H1 (cell line): ENCODE measurements around the gene TUBA3C. TPM values are rescaled to one million over a fixed set of nuclear protein-coding genes. Genes with fewer than 3 reads are reported as not detected.

Experiments
- CTCF ChIA-PET: fragments of 300-600 bp; sonication (Branson Sonifier 250); formaldehyde crosslinking; loops from one replicate; lab custom pipeline; 2021; ENCODE audit not compliant: partially characterized antibody; lab: Charles Lee
- POLR2A ChIA-PET: fragments of 300-600 bp; sonication (Branson Sonifier 250); formaldehyde crosslinking; loops from one replicate; lab custom pipeline; 2021; ENCODE audit warnings: inconsistent platforms; ENCODE audit not compliant: partially characterized antibody; lab: Charles Lee
- DNase-seq, 2 experiments: peaks; one replicate each; pipeline versions ENCODE4 v3.0.0 to v3.0.0-alpha.2; 2010 to 2022; ENCODE audit warnings: low spot score in 2 of 2, low read depth in 1 of 2, mixed read lengths in 1 of 2
- FAIRE-seq: peaks from 2 replicates; lab custom pipeline; 2011; peaks lifted over from hg19 to GRCh38; lab: Jason Lieb, UNC
- H2AFZ ChIP-seq: 2 replicates; pipeline ENCODE4 v1.8.1; 2012; ENCODE audit warnings: low read length, inconsistent platforms
- H2AK5ac ChIP-seq: 2 replicates; pipeline ENCODE4 v1.6.1; 2013; ENCODE audit warnings: low read depth, low read length
- H2BK120ac ChIP-seq: replicated peaks from 2 replicates; pipeline ENCODE3; 2013; ENCODE audit warnings: low read depth, low read length, inconsistent platforms
- H2BK12ac ChIP-seq: 2 replicates; pipeline ENCODE4 v1.6.1; 2013; ENCODE audit warnings: low read depth, low read length
- H2BK15ac ChIP-seq: 2 replicates; pipeline ENCODE4 v1.6.1; 2013; ENCODE audit warnings: low read length
- H2BK20ac ChIP-seq: 2 replicates; pipeline ENCODE4 v1.6.1; 2013; ENCODE audit warnings: low read length
- H2BK5ac ChIP-seq: 2 replicates; pipeline ENCODE4 v1.6.1; 2013; ENCODE audit warnings: low read depth, low read length
- H3K14ac ChIP-seq: 2 replicates; pipeline ENCODE4 v1.6.1; 2013; ENCODE audit warnings: inconsistent platforms; ENCODE audit not compliant: insufficient read length
- H3K18ac ChIP-seq: 2 replicates; pipeline ENCODE4 v1.6.1; 2013; ENCODE audit warnings: low read length; ENCODE audit errors: extremely low read depth
- H3K23ac ChIP-seq: 2 replicates; pipeline ENCODE4 v1.6.1; 2013; ENCODE audit warnings: inconsistent platforms; ENCODE audit not compliant: insufficient read length
- H3K23me2 ChIP-seq: 2 replicates; pipeline ENCODE4 v1.6.1; 2013; ENCODE audit warnings: low read depth, low read length
- H3K27ac ChIP-seq: 2 replicates; pipeline ENCODE4 v1.6.1; 2011; ENCODE audit warnings: low read depth, low read length, inconsistent platforms
- H3K27me3 ChIP-seq, 4 experiments: replicated peaks in 1 of 4; 1 replicate in 1 of 4; 2 replicates in 3 of 4; pipeline versions ENCODE4 v1.6.1 to v1.8.1; 2011 to 2013; ENCODE audit warnings: low read length in 3 of 4, mild to moderate bottlenecking in 3 of 4, inconsistent platforms in 2 of 4, mixed read lengths in 2 of 4, moderate library complexity in 1 of 4; ENCODE audit not compliant: control insufficient read depth in 3 of 4, insufficient read depth in 3 of 4; ENCODE audit errors: extremely low read depth in 1 of 4
- H3K36me3 ChIP-seq, 4 experiments: 2 replicates each; pipeline versions ENCODE4 v1.6.1 to v1.8.1; 2011 to 2013; ENCODE audit warnings: mild to moderate bottlenecking in 4 of 4, low read length in 3 of 4, moderate library complexity in 2 of 4, control low read depth in 1 of 4, inconsistent platforms in 1 of 4; ENCODE audit not compliant: insufficient read depth in 4 of 4, control insufficient read depth in 2 of 4
- H3K4ac ChIP-seq: replicated peaks from 2 replicates; pipeline ENCODE3; 2013; ENCODE audit warnings: low read length, low read depth, mixed read lengths, inconsistent platforms; ENCODE audit not compliant: insufficient read length
- H3K4me1 ChIP-seq, 4 experiments: replicated peaks in 1 of 4; 1 replicate in 1 of 4; 2 replicates in 3 of 4; pipeline versions ENCODE4 v1.6.1 to v1.8.1; 2011 to 2013; ENCODE audit warnings: low read length in 3 of 4, inconsistent platforms in 2 of 4, mixed read lengths in 1 of 4; ENCODE audit not compliant: insufficient read depth in 4 of 4, control insufficient read depth in 3 of 4
- H3K4me2 ChIP-seq, 2 experiments: 2 replicates each; pipeline versions ENCODE4 v1.6.1 to v1.8.1; 2011 to 2013; ENCODE audit warnings: low read depth in 2 of 2, low read length in 2 of 2, control low read depth in 1 of 2, inconsistent platforms in 1 of 2, mild to moderate bottlenecking in 1 of 2; ENCODE audit not compliant: insufficient read depth in 1 of 2
- H3K4me3 ChIP-seq, 4 experiments: fragments of 200-600, 300-600 bp in 1 of 4; sonication (generic), shearing (Covaris generic), sonication (Bioruptor Twin) in 1 of 4; 2 replicates each; pipeline versions ENCODE4 v1.5.1 to v1.8.1; 2011 to 2016; ENCODE audit warnings: low read length in 4 of 4, low read depth in 3 of 4, control low read depth in 2 of 4, inconsistent platforms in 2 of 4, mild to moderate bottlenecking in 2 of 4, mixed read lengths in 1 of 4, moderate library complexity in 1 of 4; ENCODE audit not compliant: insufficient read depth in 2 of 4; ENCODE audit errors: extremely low read depth in 1 of 4
- H3K56ac ChIP-seq: replicated peaks from 2 replicates; pipeline ENCODE3; 2013; ENCODE audit warnings: low read depth, mild to moderate bottlenecking, mixed read lengths, low read length, inconsistent platforms; ENCODE audit not compliant: insufficient read length
- H3K79me1 ChIP-seq: 2 replicates; pipeline ENCODE4 v1.6.1; 2013; ENCODE audit warnings: low read depth, low read length, control low read depth
- H3K79me2 ChIP-seq, 2 experiments: 2 replicates each; pipeline versions ENCODE4 v1.6.1 to v1.8.1; 2012 to 2013; ENCODE audit warnings: low read length in 2 of 2, mild to moderate bottlenecking in 2 of 2, inconsistent platforms in 1 of 2; ENCODE audit not compliant: insufficient read depth in 2 of 2, control insufficient read depth in 1 of 2
- H3K9ac ChIP-seq, 4 experiments: replicated peaks in 1 of 4; 1 replicate in 1 of 4; 2 replicates in 3 of 4; pipeline versions ENCODE4 v1.6.1 to v1.8.1; 2011 to 2013; ENCODE audit warnings: low read depth in 3 of 4, low read length in 3 of 4, control low read depth in 2 of 4, mild to moderate bottlenecking in 2 of 4, moderate library complexity in 2 of 4, inconsistent platforms in 1 of 4; ENCODE audit errors: extremely low read depth in 1 of 4
- H3K9me3 ChIP-seq, 2 experiments: 2 replicates each; pipeline versions ENCODE4 v1.6.1 to v1.8.1; 2012 to 2013; ENCODE audit warnings: mild to moderate bottlenecking in 2 of 2, moderate library complexity in 2 of 2, control low read depth in 1 of 2, inconsistent platforms in 1 of 2, low read depth in 1 of 2, low read length in 1 of 2, mixed read lengths in 1 of 2; ENCODE audit not compliant: insufficient read depth in 2 of 2
- H4K20me1 ChIP-seq, 2 experiments: replicated peaks in 1 of 2; 2 replicates each; pipeline versions ENCODE3 to v1.8.1; 2011 to 2013; ENCODE audit warnings: inconsistent platforms in 2 of 2, low read length in 2 of 2, mild to moderate bottlenecking in 1 of 2; ENCODE audit not compliant: insufficient read depth in 2 of 2, control insufficient read depth in 1 of 2
- H4K5ac ChIP-seq: 2 replicates; pipeline ENCODE4 v1.6.1; 2013; ENCODE audit warnings: low read length, low read depth, mixed read lengths, inconsistent platforms; ENCODE audit not compliant: insufficient read length
- H4K8ac ChIP-seq: 2 replicates; pipeline ENCODE4 v1.8.0; 2013; ENCODE audit warnings: mild to moderate bottlenecking, moderate library complexity, low read length, inconsistent platforms; ENCODE audit not compliant: insufficient read depth; ENCODE audit errors: extremely low read depth
- H4K91ac ChIP-seq: replicated peaks from 2 replicates; pipeline ENCODE3; 2013; ENCODE audit warnings: low read length, mixed read lengths, inconsistent platforms; ENCODE audit not compliant: insufficient read length
- BRCA1 ChIP-seq: IDR thresholded peaks from 2 replicates; pipeline ENCODE4 v1.6.1; 2012; ENCODE audit warnings: low read depth, low read length, improper control_type of control experiment
- CHD1 ChIP-seq: IDR thresholded peaks from 2 replicates; pipeline ENCODE4 v1.6.1; 2012; ENCODE audit warnings: low read depth, low read length, improper control_type of control experiment
- KDM1A ChIP-seq: fragments of 200-600, 300-600 bp; sonication (generic); IDR thresholded peaks from 2 replicates; pipeline ENCODE4 v1.7.1; 2016; ENCODE audit warnings: mild to moderate bottlenecking, low read length, borderline replicate concordance
- RAD21 ChIP-seq, 2 experiments: IDR thresholded peaks in 1 of 2; conservative IDR thresholded peaks in 1 of 2; 2 replicates each; pipeline ENCODE4 v1.6.1; 2011; ENCODE audit warnings: low read depth in 2 of 2, low read length in 2 of 2, improper control_type of control experiment in 1 of 2, inconsistent platforms in 1 of 2, mild to moderate bottlenecking in 1 of 2, moderate library complexity in 1 of 2
- RBBP5 ChIP-seq: IDR thresholded peaks from 2 replicates; pipeline ENCODE4 v1.7.1; 2012; ENCODE audit warnings: low read depth, mild to moderate bottlenecking, inconsistent platforms, low read length, moderate library complexity, borderline replicate concordance
- RXRA ChIP-seq: IDR thresholded peaks from 2 replicates; pipeline ENCODE4 v1.6.1; 2011; ENCODE audit warnings: low read depth, mild to moderate bottlenecking, low read length, moderate library complexity; ENCODE audit not compliant: insufficient read depth
- TCF12 ChIP-seq: IDR thresholded peaks from 2 replicates; pipeline ENCODE4 v1.6.1; 2011; ENCODE audit warnings: low read depth, mild to moderate bottlenecking, low read length
- WGBS, 2 experiments: shearing (Covaris generic) in 1 of 2; methylation state at CpG; one replicate each; pipeline versions ENCODE4 v1.1.6 to v1.1.7; 2013 to 2015; ENCODE audit warnings: low lambda C conversion rate in 2 of 2, mixed read lengths in 2 of 2, inconsistent platforms in 1 of 2, low coverage in 1 of 2, missing lambda C conversion rate in 1 of 2; ENCODE audit not compliant: insufficient replicate concordance in 2 of 2, insufficient coverage in 1 of 2, insufficient read length in 1 of 2; ENCODE audit errors: extremely low coverage in 1 of 2, missing lambda C conversion rate in 1 of 2; 5-methylcytosine and 5-hydroxymethylcytosine counted together
- polyA plus RNA-seq, 7 experiments: library from polyadenylated mRNA; depleted of rRNA in 3 of 7; stranded (reverse) in 5 of 7; unstranded in 2 of 7; fragments of >200 nt in 5 of 7; fragments of 200-250 nt in 2 of 7; gene quantifications; 1 replicate in 5 of 7; 2 replicates in 1 of 7; 4 replicates in 1 of 7; pipeline versions ENCODE4 v1.2.1 to v1.2.3, GENCODE V29; 2011 to 2013; ENCODE audit warnings: missing spikeins in 2 of 7, mixed read lengths in 2 of 7
- total RNA-seq: library from RNA; stranded (reverse); fragmentation: NEBNext Ultra II Directional; extraction: Animal tissue kit (Norgen Biotek cat#: 25700); gene quantifications from 2 replicates; pipeline ENCODE4 v1.2.1, GENCODE V29; 2021

TUBA3C gene
- total and polyA plus RNA-seq, 2 of the 8 experiments (the other 6 are each of a cell fraction or from before 2014, with no cell fraction given), result not detected

DNA sequence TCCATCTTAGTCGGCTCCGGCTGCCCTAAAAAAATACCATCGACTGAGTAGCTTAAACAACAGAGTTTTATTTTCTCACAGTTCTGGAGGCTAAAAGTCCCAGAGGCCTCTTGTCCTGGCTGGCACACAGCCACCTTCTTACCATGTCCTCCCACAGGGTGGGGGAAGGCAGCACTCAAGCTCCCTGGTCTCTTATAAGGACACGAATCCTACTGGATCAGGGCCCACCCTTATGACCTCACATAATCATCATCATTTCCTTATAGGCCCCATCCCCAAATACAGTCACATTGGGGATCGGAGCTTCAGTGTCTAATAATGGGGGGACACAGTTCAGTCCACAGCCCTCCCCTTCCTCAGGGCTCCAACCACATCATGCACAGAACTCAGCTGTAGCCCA, 2.6 kb upstream of the TUBA3C start:
- Histone ChIP-seq H4K91ac (no peak overlapping the region), H2BK20ac (no peak overlapping the region), H3K23me2 (no peaks in the 10 kb centered on the region), H3K27me3 (no peaks in the 10 kb centered on the region), H3K27ac (no peak overlapping the region), H3K4ac (no peak overlapping the region), H3K23ac (no peak overlapping the region), H2AK5ac (no peak overlapping the region), H3K56ac (no peak overlapping the region), H3K4me1 (no peaks in the 10 kb centered on the region), H3K79me2 (no peaks in the 10 kb centered on the region), H3K9ac (no peak overlapping the region), H3K9me3 (peaks cover 53 to 88% of the 10 kb centered on the region in 2 experiments), H4K20me1 (no peaks in the 10 kb centered on the region), H2BK12ac (no peak overlapping the region), H4K5ac (no peak overlapping the region), H3K18ac (no peak overlapping the region), H2AFZ (no peak overlapping the region), H2BK120ac (no peak overlapping the region), H3K36me3 (no peaks in the 10 kb centered on the region), H3K79me1 (no peaks in the 10 kb centered on the region), H4K8ac (no peak overlapping the region), H3K14ac (no peak overlapping the region), H3K4me2 (no peak overlapping the region), H2BK15ac (no peak overlapping the region), H2BK5ac (no peak overlapping the region), H3K4me3 (no peak overlapping the region)
- no peak for FAIRE-seq
- WGBS, 2 experiments, result 89% methylated on average over 5 of the region's 5 CpGs; no CpG with 5 or more reads in 1 of the 2 experiments
- ChIA-PET POLR2A (no interaction called here), CTCF (no interaction called here)
- no peak for DNase-seq
- TF ChIP-seq TCF12, result no peak
- TF ChIP-seq RBBP5, result no peak
- TF ChIP-seq BRCA1, result no peak
- no peak for TF ChIP-seq CHD1
- TF ChIP-seq RAD21 (IDR thresholded peaks at IDR 0.05 in 1 of 2, conservative IDR thresholded peaks at IDR 0.05 in 1 of 2; ENCODE audit: low read depth in 2 of 2, low read length in 2 of 2), result no peak
- TF ChIP-seq RXRA, result no peak
- TF ChIP-seq KDM1A, result no peak
- TF ChIP-seq, all 59 proteins: peak for 0
